HG03039 (cell line): ENCODE measurements around the gene KBTBD2.
"Not testable (repeated sequence)": the region's sequence is repeated elsewhere in the genome, so short reads cannot be mapped to it uniquely, and the experiment has no call there.

Source experiments
- ATAC-seq: cut with Tn5 transposase; IDR thresholded peaks from one replicate; pipeline ENCODE4 v1.9.1; 2021; ENCODE audit warnings: mild to moderate bottlenecking, moderate library complexity; ENCODE audit not compliant: unreplicated experiment

KBTBD2 gene

GRCh38 chr7:32891043-32891799 lies at the start of gene KBTBD2:
Gene KBTBD2, minus strand, starts transcription at chr7:32891760. Its CDS starts 12,156 bp downstream, at chr7:32879604.
- ATAC-seq: peak; percentile 61

- no peak for ATAC-seq
Measured at GRCh38 chr7:32941181-32941580, 49.6 kb upstream of the KBTBD2 start.

- ATAC-seq: no peak
Measured at GRCh38 chr7:32937344-32938174, 46.0 kb upstream of the KBTBD2 start.

GRCh38 chr7:32936689-32937088 lies 45.1 kb upstream of the KBTBD2 start:
- no peak for ATAC-seq

GRCh38 chr7:32935558-32935957 lies 44.0 kb upstream of the KBTBD2 start:
- ATAC-seq: no peak

GRCh38 chr7:32930378-32930777 lies 38.8 kb upstream of the KBTBD2 start:
- no peak for ATAC-seq

- ATAC-seq: no peak
Measured at GRCh38 chr7:32929430-32930143, 38.0 kb upstream of the KBTBD2 start.

- no peak for ATAC-seq
Measured at GRCh38 chr7:32928785-32929298, 37.3 kb upstream of the KBTBD2 start.

GRCh38 chr7:32921896-32922295 lies 30.3 kb upstream of the KBTBD2 start:
- ATAC-seq: no peak

GRCh38 chr7:32916994-32917393 lies 25.4 kb upstream of the KBTBD2 start:
- ATAC-seq: not testable (repeated sequence)

- ATAC-seq: no peak
Measured at GRCh38 chr7:32916006-32916405, 24.4 kb upstream of the KBTBD2 start.

- ATAC-seq: no peak
Measured at GRCh38 chr7:32915041-32915536, 23.5 kb upstream of the KBTBD2 start.

- ATAC-seq: no peak
Measured at GRCh38 chr7:32914184-32914583, 22.6 kb upstream of the KBTBD2 start.

GRCh38 chr7:32910195-32910594 lies 18.6 kb upstream of the KBTBD2 start:
- no peak for ATAC-seq

GRCh38 chr7:32905175-32905662 lies 13.7 kb upstream of the KBTBD2 start:
- peak; percentile 68 for ATAC-seq

GRCh38 chr7:32901629-32902028 lies 10.1 kb upstream of the KBTBD2 start:
- ATAC-seq: no peak

GRCh38 chr7:32900433-32900995 lies 9.0 kb upstream of the KBTBD2 start:
- ATAC-seq: no peak

- ATAC-seq: not testable (repeated sequence)
Measured at GRCh38 chr7:32897376-32897775, 5.8 kb upstream of the KBTBD2 start.

- no peak for ATAC-seq
Measured at GRCh38 chr7:32896564-32897347, 5.2 kb upstream of the KBTBD2 start.

- ATAC-seq: no peak
Measured at GRCh38 chr7:32894171-32894570, 2.6 kb upstream of the KBTBD2 start.
